NT2/D1 (cell line): ENCODE measurements around the gene TUBA4B.

Experiments used
- DNase-seq: peaks from one replicate; pipeline ENCODE4 v3.0.0-alpha.2; 2011; ENCODE audit warnings: low read depth, low spot score
- H3K27me3 ChIP-seq: 2 replicates; pipeline ENCODE4 v1.6.0; 2011; ENCODE audit warnings: mild to moderate bottlenecking; ENCODE audit not compliant: insufficient read length, insufficient read depth
- H3K36me3 ChIP-seq: 2 replicates; pipeline ENCODE4 v1.6.1; 2011; ENCODE audit warnings: mild to moderate bottlenecking, low read length, mixed read lengths; ENCODE audit not compliant: insufficient read depth, insufficient read length
- H3K4me1 ChIP-seq: 2 replicates; pipeline ENCODE4 v1.5.1; 2011; ENCODE audit not compliant: insufficient read depth, insufficient read length
- H3K4me3 ChIP-seq: 2 replicates; pipeline ENCODE4 v1.5.1; 2011; ENCODE audit warnings: low read depth; ENCODE audit not compliant: insufficient read length
- H3K9ac ChIP-seq: 2 replicates; pipeline ENCODE4 v1.6.0; 2011; ENCODE audit warnings: low read depth; ENCODE audit not compliant: insufficient read length
- H3K9me3 ChIP-seq: 2 replicates; pipeline ENCODE4 v1.5.1; 2011; ENCODE audit warnings: mild to moderate bottlenecking, low read length; ENCODE audit not compliant: insufficient read depth
- SUZ12 ChIP-seq: IDR thresholded peaks from 2 replicates; pipeline ENCODE4 v1.6.1; 2011; ENCODE audit not compliant: insufficient read length, insufficient read depth; ENCODE audit errors: extremely low read depth
- YY1 ChIP-seq: IDR thresholded peaks from 2 replicates; pipeline ENCODE4 v1.6.1; 2011; ENCODE audit not compliant: insufficient read length, insufficient read depth
- ZNF274 ChIP-seq: IDR thresholded peaks from 2 replicates; pipeline ENCODE4 v1.6.1; 2011; ENCODE audit warnings: mild to moderate bottlenecking, low read depth, low read length

TUBA4B gene

GRCh38 chr2:219266886-219267285 is 13.8 kb downstream of the TUBA4B start:
- TF ChIP-seq YY1 (no peak), ZNF274 (no peak), SUZ12 (no peak)
- Histone ChIP-seq H3K36me3 (no peaks in the 10 kb centered on the region), H3K9ac (no peak overlapping the region), H3K9me3 (no peaks in the 10 kb centered on the region), H3K27me3 (no peaks in the 10 kb centered on the region), H3K4me1 (peaks cover 3% of the 10 kb centered on the region), H3K4me3 (no peak overlapping the region)
- no peak for DNase-seq

DNA sequence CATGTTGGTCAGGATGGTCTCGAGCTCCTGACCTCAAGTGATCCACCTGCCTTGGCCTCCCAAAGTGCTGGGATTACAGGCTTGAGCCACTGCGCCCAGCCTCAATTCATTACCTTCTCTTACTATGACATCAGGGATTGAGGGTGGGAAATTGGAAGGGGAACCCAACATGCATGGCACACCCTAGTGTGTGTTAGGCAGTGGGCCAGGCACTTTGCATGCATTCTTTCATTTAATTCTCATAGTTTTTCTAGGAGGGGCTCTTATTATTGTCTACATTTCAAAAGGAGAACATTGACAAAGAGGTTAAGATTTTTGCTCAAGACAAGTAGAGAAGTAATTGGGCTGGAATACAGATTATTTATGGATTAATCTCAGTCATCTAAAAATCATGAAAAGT is 15.3 kb downstream of the TUBA4B start:
- Histone ChIP-seq H3K36me3 (no peaks in the 10 kb centered on the region), H3K4me3 (no peak overlapping the region), H3K9me3 (no peaks in the 10 kb centered on the region), H3K27me3 (no peaks in the 10 kb centered on the region), H3K9ac (no peak overlapping the region), H3K4me1 (peaks cover 3% of the 10 kb centered on the region)
- DNase-seq, result no peak
- no peak for TF ChIP-seq SUZ12
- no peak for TF ChIP-seq YY1
- TF ChIP-seq ZNF274, result no peak

DNA sequence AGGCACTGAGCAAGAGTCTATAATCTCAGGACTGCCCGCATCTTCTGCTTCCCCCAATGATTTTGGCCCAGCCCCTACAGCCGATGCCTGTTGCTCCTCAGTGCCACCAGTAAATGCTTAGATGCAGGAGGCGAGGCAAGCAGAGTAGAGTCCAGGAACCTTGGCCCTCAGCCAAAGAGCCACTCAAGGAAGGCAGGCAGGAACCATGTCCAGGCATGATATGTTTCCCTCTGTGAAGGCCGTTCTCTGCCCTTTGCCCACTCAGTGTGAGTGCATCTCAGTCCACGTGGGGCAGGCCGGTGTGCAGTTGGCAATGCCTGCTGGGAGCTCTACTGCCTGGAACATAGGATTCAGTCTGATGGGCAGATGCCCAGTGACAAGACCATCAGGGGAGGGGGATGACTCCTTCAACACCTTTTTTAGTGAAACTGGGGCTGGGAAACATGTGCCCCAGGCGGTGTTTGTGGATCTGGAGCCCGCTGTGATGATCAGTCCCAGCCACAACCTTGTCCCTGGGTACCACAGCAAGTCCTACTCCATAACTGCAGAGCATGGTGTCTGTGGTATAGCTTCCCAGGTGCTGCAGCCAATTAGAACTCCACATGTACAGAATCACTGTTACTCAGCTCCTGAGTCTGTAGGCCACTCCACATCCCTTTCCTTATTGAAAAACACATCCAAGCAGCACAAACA is 16.5 kb downstream of the TUBA4B start:
- Histone ChIP-seq H3K4me3 (no peak overlapping the region), H3K4me1 (peaks cover 10% of the 10 kb centered on the region), H3K9ac (no peak overlapping the region), H3K27me3 (no peaks in the 10 kb centered on the region), H3K36me3 (no peaks in the 10 kb centered on the region), H3K9me3 (no peaks in the 10 kb centered on the region)
- TF ChIP-seq YY1 (no peak), ZNF274 (no peak), SUZ12 (no peak)
- DNase-seq, result no peak

GRCh38 chr2:219270055-219270372 is 17.0 kb downstream of the TUBA4B start:
- DNase-seq, result no peak
- no peak for TF ChIP-seq YY1
- TF ChIP-seq SUZ12, result no peak
- TF ChIP-seq ZNF274, result no peak
- no peaks in the 10 kb centered on the region for H3K36me3 ChIP-seq
- H3K4me1 ChIP-seq, result peaks cover 10% of the 10 kb centered on the region
- no peak overlapping the region for H3K4me3 ChIP-seq
- H3K27me3 ChIP-seq, result no peaks in the 10 kb centered on the region
- H3K9ac ChIP-seq, result no peak overlapping the region
- H3K9me3 ChIP-seq, result no peaks in the 10 kb centered on the region

- DNase-seq, result no peak
- H3K27me3 ChIP-seq, result no peaks in the 10 kb centered on the region
- no peaks in the 10 kb centered on the region for H3K9me3 ChIP-seq
- no peaks in the 10 kb centered on the region for H3K36me3 ChIP-seq
- H3K9ac ChIP-seq, result no peak overlapping the region
- no peak overlapping the region for H3K4me3 ChIP-seq
- no peak for TF ChIP-seq ZNF274
- TF ChIP-seq SUZ12, result no peak
- TF ChIP-seq YY1, result no peak
- peaks cover 9% of the 10 kb centered on the region for H3K4me1 ChIP-seq
Measured at GRCh38 chr2:219271021-219271420, 18.0 kb downstream of the TUBA4B start.

GRCh38 chr2:219272356-219272755 is 19.3 kb downstream of the TUBA4B start:
- DNase-seq, result no peak
- Histone ChIP-seq H3K4me1 (peaks cover 7% of the 10 kb centered on the region), H3K9ac (no peak overlapping the region), H3K27me3 (no peaks in the 10 kb centered on the region), H3K4me3 (no peak overlapping the region), H3K36me3 (no peaks in the 10 kb centered on the region), H3K9me3 (no peaks in the 10 kb centered on the region)
- no peak for TF ChIP-seq YY1
- no peak for TF ChIP-seq ZNF274
- TF ChIP-seq SUZ12, result no peak

DNA sequence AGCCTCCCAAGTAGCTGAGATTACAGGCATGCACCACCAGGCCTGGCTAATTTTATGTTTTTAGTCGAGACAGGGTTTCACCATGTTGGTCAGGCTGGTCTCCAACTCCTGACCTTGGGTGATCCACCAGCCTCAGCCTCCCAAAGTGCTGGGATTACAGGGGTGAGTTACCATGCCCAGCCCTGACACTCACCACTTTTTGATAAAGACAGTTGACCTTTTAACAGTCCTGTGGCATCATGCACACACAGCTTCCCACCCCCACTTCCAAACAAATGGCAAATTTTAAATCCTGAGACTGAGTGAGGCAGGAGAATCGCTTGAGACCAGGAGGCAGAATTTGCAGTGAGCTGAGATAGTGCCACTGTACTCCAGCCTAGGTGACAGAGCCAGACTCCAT is 20.0 kb downstream of the TUBA4B start:
- no peak overlapping the region for H3K9ac ChIP-seq
- H3K36me3 ChIP-seq, result no peaks in the 10 kb centered on the region
- DNase-seq, result no peak

More for the DNA sequence above, 20.0 kb downstream of the TUBA4B start:
- Histone ChIP-seq H3K4me3 (no peak overlapping the region), H3K27me3 (no peaks in the 10 kb centered on the region), H3K9me3 (no peaks in the 10 kb centered on the region), H3K4me1 (peaks cover 7% of the 10 kb centered on the region)
- TF ChIP-seq SUZ12 (no peak), ZNF274 (no peak), YY1 (no peak)
